ENCODE data around the gene FBXO38. TPM values are rescaled to one million over a fixed set of nuclear protein-coding genes. Genes with fewer than 3 reads are reported as not detected.

FBXO38 gene
- 40.9 and 48.6 TPM in 2 replicates for total RNA-seq (2014; rRNA removed; shearing (Covaris generic))

DNA sequence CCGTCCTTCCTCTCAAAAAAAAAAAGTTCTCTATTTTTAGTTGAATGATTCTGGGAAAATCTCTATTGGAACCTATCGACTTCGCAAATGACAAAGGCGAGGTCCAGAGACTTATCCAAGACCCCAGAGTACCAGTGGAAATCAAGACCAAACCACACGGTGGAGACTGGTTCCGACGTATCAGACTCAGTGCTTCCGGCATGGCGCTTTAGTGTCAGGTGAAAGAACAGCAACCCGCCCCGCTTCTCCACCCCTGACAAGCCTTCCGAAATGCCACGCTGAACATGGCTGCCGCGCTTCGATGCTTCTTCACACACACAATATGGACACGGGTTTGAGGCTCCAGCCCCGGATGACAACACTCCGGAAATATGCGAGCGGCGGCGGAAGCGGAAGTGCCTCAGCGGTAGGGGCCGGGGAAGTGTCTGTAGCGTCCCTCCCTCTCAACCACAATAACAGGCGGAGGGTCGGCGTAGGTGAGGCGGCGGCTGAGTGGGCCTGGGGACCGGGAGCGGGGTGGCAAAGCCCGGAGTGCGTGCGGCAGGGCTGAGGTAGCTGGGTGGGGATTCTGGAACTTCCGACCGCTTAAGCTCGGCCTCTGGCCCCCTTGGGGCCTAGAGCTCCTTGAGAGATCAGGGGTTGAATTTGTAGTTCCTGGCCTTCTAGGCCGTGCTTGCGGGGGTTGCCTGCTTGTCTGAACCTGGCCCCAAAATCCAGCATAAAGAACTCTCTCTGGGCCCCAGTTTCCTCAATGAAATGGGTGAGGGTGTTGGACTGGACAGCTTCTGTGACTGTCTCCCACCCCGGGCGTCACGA is at the start of gene FBXO38:
Gene FBXO38 (plus strand): TSS at position 395 of the 816 bp plus-strand sequence. CDS start 10,819 bp downstream, outside the sequence.
- DNase-seq (ENCODE audit: low spot score), result peak; percentile 98

DNA sequence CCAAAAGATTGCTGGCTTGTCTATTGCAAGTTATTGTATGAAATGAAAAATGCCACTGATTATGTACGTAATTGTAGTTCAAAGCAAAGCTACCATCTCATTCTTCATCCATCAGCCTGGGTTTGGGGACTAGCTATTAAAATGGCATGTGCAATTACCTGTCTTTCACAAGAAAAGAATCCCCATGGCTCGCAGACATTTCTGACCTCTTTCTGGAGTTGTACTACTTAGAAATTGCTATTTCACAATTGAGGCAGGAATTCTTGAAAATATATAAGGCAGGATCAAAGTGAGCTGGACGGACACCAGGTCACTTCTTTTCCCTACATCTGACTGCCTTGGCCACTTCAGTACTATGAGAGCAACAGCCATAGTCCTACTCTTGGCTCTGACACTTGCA is 48.5 kb upstream of the FBXO38 start, which contains the start of gene SPINK9:
Gene SPINK9 (plus strand): TSS at position 301 of the 400 bp plus-strand sequence. CDS start 55 bp downstream, at position 356.
- DNase-seq (ENCODE audit: low spot score), result no peak

GRCh38 chr5:148336704-148337435 is 46.9 kb upstream of the FBXO38 start:
- peak; percentile 34 for DNase-seq (ENCODE audit: low spot score)

- no peak for DNase-seq (ENCODE audit: low spot score)
These were observed 41.2 kb upstream of the FBXO38 start for GRCh38 chr5:148342371-148343045.

- peak; percentile 61 for DNase-seq (ENCODE audit: low spot score)
These were observed 40.7 kb upstream of the FBXO38 start for GRCh38 chr5:148343046-148343407.

DNA sequence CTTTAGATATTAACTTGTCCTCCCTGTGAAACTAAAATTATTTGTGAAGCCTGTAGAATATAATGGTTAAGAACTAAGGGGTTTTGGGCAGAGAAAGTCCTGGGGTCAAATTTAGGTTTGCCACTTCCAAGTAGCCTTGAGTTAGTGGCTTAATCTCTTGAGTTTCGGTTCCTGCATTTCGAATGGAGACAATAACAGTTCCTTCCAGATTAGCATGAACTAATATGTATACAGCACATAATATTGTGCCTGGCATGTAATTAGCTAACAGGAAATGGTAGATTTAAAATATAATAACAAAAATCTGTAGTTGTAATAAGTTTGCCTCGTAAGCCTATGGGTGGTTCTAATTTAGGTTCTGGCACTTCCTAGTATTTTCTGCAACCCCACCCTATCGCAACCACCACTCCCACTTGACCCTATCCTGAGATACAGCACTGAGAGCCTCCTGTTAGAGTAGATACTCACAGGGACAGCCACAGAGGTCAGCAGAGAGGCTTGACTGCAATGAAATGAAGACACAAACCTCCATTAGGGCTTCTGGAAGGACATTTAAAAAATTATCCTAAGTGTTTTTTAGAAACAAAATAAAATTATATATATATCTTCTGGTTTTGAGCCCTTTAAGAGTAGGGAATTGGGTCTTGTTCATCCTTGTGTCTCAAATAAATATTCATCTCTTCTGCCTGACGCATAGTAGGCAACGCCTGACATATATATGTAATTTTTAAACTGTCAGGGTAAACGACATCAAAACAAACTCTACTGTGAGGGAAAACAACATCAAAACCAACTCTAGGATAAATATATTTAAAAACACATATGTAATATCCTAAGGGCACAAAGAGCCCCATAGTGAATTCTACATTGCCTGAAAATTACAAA is 39.9 kb upstream of the FBXO38 start:
- no peak for DNase-seq (ENCODE audit: low spot score)

DNA sequence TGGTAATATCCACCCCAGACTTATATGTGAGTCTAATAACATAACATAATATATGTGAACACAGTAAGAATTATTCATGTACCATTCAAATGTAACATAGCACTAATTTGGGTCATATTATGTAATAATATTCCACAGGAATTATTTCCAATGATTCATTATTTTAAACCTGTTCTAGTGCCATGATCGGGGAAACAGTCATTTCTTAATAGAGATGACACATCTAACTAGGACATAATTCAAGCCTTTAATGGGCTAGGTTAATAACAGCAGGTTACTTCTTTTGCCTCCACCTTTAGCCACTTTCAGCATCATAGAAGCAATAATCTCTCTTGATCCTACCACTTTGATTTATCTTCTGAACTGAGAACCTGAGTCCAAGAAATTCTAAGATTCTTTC is 36.1 kb upstream of the FBXO38 start:
- no peak for DNase-seq (ENCODE audit: low spot score)

- no peak for DNase-seq (ENCODE audit: low spot score)
These were observed 31.1 kb upstream of the FBXO38 start for GRCh38 chr5:148352696-148353095.

DNA sequence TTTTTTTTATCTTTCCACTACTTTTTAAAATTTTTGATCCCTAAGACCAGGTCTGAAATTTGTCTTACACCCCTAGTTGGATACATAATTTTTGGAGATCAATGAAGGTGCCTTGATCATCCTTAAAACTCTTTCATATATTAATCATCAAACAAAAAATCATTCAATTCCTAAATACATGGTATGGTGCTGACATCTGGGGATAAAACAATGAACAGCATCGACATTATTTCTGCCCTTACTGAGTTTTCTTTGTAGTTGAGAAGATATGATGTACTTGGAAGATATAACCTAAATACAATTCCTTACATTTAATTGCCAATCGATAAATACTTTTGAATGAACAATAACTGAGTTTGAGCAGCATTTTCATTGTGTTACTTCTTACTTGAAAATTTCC is 30.1 kb upstream of the FBXO38 start:
- DNase-seq (ENCODE audit: low spot score), result no peak

- DNase-seq (ENCODE audit: low spot score), result no peak
These were observed 19.4 kb upstream of the FBXO38 start for GRCh38 chr5:148364343-148364742.

DNA sequence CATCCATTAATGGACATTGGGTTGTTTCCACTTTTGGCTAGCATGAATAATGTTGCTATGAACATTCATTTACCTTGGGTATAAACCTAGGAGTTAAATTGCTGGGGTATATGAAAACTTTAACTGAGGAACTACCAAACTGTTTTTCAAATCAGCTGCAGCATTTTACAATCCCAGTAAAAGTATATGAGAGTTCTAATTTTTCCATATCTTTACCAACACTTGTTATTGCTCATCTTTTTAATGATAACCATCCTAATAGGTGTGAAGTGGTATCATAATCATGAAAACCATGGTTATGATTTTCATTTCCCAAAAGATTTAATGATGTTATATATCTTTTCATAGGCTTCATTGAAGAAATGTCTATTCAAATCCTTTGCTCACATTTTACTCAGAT is 15.5 kb upstream of the FBXO38 start:
- no peak for DNase-seq (ENCODE audit: low spot score)

- DNase-seq (ENCODE audit: low spot score), result no peak
These were observed 11.5 kb upstream of the FBXO38 start for GRCh38 chr5:148372166-148372725.

GRCh38 chr5:148372893-148373292 is 10.9 kb upstream of the FBXO38 start:
- DNase-seq (ENCODE audit: low spot score), result no peak

DNA sequence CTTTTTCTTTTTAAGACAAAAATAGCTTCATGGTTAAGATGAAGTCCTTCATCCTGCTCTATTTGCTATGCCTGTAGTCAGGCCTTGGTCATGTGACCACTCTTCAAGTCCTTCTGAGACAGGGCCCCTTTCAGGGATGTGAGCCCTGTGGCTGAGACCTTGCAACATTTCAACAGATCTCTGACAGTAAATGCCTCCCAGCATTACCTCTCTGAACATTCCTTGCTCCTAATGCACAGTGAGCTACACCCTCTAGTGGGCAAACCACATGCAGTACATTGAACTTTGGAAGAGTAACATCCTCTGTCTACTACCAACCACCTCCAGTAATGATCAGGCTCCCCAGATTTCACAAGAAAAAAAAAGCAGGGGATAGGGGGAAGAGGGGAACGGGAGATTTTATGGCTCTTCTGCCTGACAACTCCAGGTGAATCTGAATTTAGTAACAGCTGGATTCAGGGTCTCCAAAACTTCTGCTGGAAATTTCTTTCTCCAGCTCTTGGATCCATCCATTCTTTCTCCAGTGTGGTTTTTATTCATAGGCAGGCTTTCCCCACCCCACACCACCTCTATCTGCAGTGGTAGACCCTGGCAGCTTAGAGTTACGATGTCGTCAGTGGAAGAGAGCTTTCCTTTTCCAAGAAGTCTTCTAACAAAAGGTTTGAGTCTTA is 8.9 kb upstream of the FBXO38 start:
- DNase-seq (ENCODE audit: low spot score), result peak; percentile 69

DNA sequence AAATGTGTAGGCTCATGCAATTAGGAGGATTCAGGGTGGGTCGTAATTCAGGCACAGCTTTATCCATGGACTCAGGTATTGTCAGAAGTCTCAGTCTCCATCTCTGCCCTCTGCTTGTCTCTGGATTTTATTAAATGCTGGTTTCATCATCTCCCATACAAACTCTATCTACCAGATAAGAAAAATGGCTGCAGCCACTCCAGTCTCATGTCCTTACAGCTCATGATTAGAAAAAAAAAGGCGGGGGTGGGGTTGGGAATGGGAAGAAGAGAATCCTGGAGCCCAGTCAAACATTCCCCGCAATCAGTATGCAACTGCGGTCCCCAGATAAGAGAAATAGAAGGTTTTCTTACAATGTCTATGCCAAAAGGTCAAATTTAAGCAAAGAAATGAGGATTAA is 7.6 kb upstream of the FBXO38 start:
- DNase-seq (ENCODE audit: low spot score), result no peak

GRCh38 chr5:148378670-148379069 is 5.1 kb upstream of the FBXO38 start:
- DNase-seq (ENCODE audit: low spot score), result no peak

- no peak for DNase-seq (ENCODE audit: low spot score)
These were observed 4.4 kb upstream of the FBXO38 start for GRCh38 chr5:148379340-148379739.

DNA sequence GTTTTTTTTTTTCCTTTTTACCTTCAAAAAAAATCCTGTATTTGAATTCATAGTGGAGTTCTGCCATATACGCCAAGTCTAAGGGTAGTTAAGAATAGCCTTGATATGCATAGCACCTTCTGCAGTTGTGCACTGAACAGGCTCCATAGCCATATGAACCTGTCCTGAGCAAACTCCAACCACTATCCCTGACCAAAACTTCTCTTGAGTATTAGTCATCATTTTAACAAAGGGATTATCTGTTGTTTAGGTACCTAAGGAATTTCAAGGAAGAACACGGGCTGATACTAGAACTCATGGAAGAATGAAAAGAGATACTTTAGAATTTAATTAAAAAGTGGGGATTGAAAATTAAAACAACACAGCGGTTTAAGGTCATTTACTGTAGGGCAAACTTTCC is 1.9 kb upstream of the FBXO38 start:
- DNase-seq (ENCODE audit: low spot score), result no peak

DNA sequence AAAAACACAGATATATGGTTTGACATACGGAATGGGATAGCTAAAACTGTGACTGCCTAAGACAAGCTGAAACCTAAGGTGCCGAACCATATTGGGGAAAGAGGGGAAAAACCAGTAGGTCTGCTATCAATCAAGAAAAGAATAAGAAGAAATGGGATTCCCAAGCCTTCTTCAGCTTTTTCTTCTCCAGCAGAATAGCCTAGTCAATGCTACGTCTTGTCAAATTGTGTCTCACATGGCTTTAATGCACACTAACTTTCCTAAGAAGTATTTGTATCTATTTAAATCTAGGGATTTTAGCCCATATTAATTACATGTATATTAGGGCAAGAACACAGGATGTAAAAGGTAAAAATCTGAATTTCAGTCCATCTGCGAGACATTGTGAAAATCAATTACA is 797 bp upstream of the FBXO38 start:
- no peak for DNase-seq (ENCODE audit: low spot score)

GRCh38 chr5:148384380-148384737 is 601 bp downstream of the FBXO38 start:
- peak; percentile 40 for DNase-seq (ENCODE audit: low spot score)

- no peak for DNase-seq (ENCODE audit: low spot score)
These were observed 1.3 kb downstream of the FBXO38 start for GRCh38 chr5:148385094-148385493.

All from A172 (cell line).